AG10803 (cell line): ENCODE measurements around the gene CD200R1L.

Experiments used
- DNase-seq: peaks from one replicate; pipeline ENCODE4 v3.0.0; 2010; ENCODE audit warnings: low read depth
- H3K4me3 ChIP-seq: 2 replicates; pipeline ENCODE4 v1.5.1; 2011; ENCODE audit warnings: mild to moderate bottlenecking, low read length, control low read depth
- CTCF ChIP-seq: conservative IDR thresholded peaks from 2 replicates; pipeline ENCODE4 v1.5.1; 2011; ENCODE audit warnings: mild to moderate bottlenecking, low read length, control low read depth, inconsistent platforms

Gene CD200R1L

DNA sequence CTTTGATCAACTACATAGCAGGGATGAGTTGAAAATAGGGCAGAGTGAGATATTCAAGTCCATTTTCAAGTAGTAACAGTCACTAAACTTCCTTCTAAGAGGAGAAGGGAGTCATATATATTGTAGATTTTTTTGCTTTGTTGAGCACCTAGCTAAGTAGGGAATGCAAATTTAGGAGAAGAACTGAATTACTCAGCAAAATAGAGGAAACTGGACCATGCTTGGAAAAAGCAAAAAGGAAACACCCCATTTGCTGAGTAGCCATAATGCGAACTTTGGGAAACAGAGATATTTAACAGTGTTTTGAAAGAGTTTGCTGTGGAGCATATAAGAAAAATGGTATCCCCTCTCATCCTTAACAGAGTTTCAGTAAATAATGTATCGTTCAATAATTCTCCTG is 54.9 kb downstream of the CD200R1L start:
- no peak for TF ChIP-seq CTCF
- no peak overlapping the region for H3K4me3 ChIP-seq
- no peak for DNase-seq

GRCh38 chr3:112789787-112790186 is 56.9 kb downstream of the CD200R1L start:
- no peak for TF ChIP-seq CTCF

DNA sequence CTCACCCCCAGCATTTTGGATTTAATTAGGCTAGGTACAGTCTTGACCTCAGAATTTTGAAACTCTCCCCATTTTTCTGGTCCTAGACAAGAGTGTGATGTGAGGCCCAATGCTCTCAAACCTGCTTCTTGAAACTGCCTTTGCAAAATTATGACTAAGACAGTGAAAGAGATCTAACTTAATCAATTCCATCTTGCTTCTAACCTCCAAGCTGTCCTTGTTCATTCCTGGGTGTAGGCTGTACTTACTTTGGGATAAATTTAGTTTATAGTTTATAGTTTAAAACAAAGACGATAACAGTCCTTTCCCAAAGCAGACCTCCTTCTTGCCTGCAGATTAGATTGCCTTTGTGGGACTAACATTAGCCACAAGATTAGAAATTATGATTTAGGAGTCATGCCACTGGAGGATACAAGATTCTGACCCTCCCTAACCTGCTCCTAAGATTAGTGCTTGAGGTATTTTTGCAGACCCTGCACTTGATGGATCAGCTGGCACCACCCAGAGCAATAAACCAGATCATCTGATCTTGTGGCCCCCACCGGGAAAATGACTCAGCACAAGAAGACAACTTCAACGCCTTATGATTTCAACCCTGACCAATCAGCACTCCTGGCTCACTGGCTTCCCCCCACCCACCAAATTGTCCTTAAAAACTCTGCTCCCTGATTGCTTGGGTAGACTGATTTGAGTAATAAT is 59.6 kb downstream of the CD200R1L start:
- DNase-seq = peak; percentile 57
- no peak overlapping the region for H3K4me3 ChIP-seq
- no peak for TF ChIP-seq CTCF

More at GRCh38 chr3:112789787-112790186, 56.9 kb downstream of the CD200R1L start:
- no peak overlapping the region for H3K4me3 ChIP-seq
- DNase-seq = no peak

GRCh38 chr3:112786002-112786590 is 60.6 kb downstream of the CD200R1L start:
- H3K4me3 ChIP-seq = no peak overlapping the region
- no peak for DNase-seq
- TF ChIP-seq CTCF = no peak

DNA sequence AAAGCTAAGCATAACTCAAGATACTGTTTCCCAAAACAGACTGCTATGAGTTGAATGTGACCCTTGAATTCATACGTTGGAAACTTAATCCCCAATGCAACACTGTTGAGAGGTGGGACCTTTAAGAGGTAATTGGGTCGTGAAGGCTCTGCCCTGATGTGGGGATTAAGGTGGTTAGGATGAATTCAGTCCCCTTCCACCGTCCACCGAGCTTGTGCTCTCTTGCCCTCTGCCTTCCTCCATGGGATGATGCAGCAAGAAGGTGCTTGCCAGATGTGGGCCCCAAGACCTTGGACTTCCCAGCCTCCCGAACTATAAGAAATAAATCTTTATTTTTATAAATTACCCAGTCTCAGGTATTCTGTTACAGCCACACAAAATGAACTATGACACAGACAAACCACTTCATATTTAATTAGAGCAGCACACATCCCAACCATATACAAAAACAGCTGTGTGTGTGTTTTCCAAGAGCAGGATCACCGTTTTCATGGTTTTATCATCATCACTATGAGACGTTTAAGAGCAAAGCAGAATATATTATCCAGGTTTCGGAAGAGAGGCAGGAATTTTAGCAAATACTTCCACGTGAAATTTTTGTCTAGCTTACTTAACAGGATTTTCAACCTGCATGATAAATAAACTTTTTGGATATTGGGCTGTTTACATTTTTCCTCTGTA is 61.2 kb downstream of the CD200R1L start:
- no peak for TF ChIP-seq CTCF
- H3K4me3 ChIP-seq = no peak overlapping the region

DNA sequence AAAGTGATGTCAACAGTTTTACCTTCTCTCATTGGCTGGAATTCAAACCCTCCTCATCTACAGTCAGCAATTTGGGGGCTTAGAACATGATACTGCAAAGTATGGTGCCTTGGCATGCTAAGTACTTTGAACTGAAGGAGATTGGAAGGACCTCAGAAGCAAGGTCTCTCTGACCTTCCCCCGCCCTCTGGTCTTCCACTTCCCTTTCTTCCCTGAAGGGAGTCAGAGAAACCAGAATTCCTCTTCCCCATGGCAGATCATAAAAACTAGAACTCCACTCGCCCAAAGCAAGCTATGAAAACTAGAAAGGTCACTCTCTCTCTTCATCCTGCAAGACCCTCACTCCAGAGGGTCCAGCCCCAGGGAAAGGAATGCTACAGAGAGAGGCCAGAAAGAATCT is 64.2 kb downstream of the CD200R1L start:
- DNase-seq = no peak
- no peak overlapping the region for H3K4me3 ChIP-seq
- no peak for TF ChIP-seq CTCF

More for the DNA sequence above, 61.2 kb downstream of the CD200R1L start:
- no peak for DNase-seq
